Measurements from ENCODE around the gene KRT82.
A peak's percentile ranks its signal among the peaks of the same experiment; 100 is the strongest.

The KRT82 gene

GRCh38 chr12:52399756-52400155 is 6.4 kb downstream of the KRT82 start:
- no peak overlapping the region for H3K27ac ChIP-seq (ENCODE audit: low read depth, low read length)
- no CpG with 5 or more reads among the region's 16 CpGs for WGBS (ENCODE audit: extremely low coverage, insufficient coverage, insufficient read length)

GRCh38 chr12:52398176-52398575 is 8.0 kb downstream of the KRT82 start:
- no peak overlapping the region for H2AFZ ChIP-seq (ENCODE audit: insufficient read depth, low read length, poor library complexity)
- no peak overlapping the region for H3K4me2 ChIP-seq (ENCODE audit: low read length)
- H4K91ac ChIP-seq (ENCODE audit: low read depth, low read length): no peak overlapping the region
- H3K4me3 ChIP-seq (ENCODE audit: low read depth, low read length): no peak overlapping the region
- H2BK120ac ChIP-seq (ENCODE audit: insufficient read depth, low read length, poor library complexity): no peak overlapping the region
- no peak for DNase-seq
- H2AK5ac ChIP-seq (ENCODE audit: low read length): no peak overlapping the region
- no peak overlapping the region for H3K14ac ChIP-seq (ENCODE audit: low read length)
- no peak overlapping the region for H2BK12ac ChIP-seq (ENCODE audit: low read length)
- no peaks in the 10 kb centered on the region for H3K4me1 ChIP-seq (ENCODE audit: control insufficient read depth in 1 of 2, insufficient read depth in 2 of 2, low read length in 2 of 2)
- H3K9me3 ChIP-seq (ENCODE audit: insufficient read depth, low read depth, low read length): no peaks in the 10 kb centered on the region
- H4K8ac ChIP-seq (ENCODE audit: low read depth, low read length): no peak overlapping the region
- no peak overlapping the region for H3K9ac ChIP-seq (ENCODE audit: low read length)
- H3K23ac ChIP-seq (ENCODE audit: low read length): no peak overlapping the region
- H3K36me3 ChIP-seq (ENCODE audit: control insufficient read depth in 1 of 2, insufficient read depth in 2 of 2, low read length in 2 of 2): no peaks in the 10 kb centered on the region
- WGBS (ENCODE audit: extremely low coverage, insufficient coverage, insufficient read length): no CpG with 5 or more reads among the region's 1 CpG
- H3K27me3 ChIP-seq (ENCODE audit: insufficient read depth, low read length): no peaks in the 10 kb centered on the region
- H4K12ac ChIP-seq (ENCODE audit: low read depth, low read length): no peak overlapping the region
- no peaks in the 10 kb centered on the region for H3K79me1 ChIP-seq (ENCODE audit: low read length)
- H2BK5ac ChIP-seq (ENCODE audit: low read depth, low read length, poor library complexity): no peak overlapping the region
- H3K27ac ChIP-seq (ENCODE audit: low read depth, low read length): no peak overlapping the region
- no peaks in the 10 kb centered on the region for H3K79me2 ChIP-seq (ENCODE audit: control insufficient read depth, insufficient read depth, low read length, poor library complexity)
- no peak overlapping the region for H3K18ac ChIP-seq (ENCODE audit: low read length)
- H3K4ac ChIP-seq (ENCODE audit: low read depth, low read length): no peak overlapping the region

More at GRCh38 chr12:52399756-52400155, 6.4 kb downstream of the KRT82 start:
- H3K27me3 ChIP-seq (ENCODE audit: insufficient read depth, low read length): no peaks in the 10 kb centered on the region
- no peaks in the 10 kb centered on the region for H3K9me3 ChIP-seq (ENCODE audit: insufficient read depth, low read depth, low read length)
- H4K91ac ChIP-seq (ENCODE audit: low read depth, low read length): no peak overlapping the region
- no peak overlapping the region for H2BK12ac ChIP-seq (ENCODE audit: low read length)
- no peak overlapping the region for H3K4me2 ChIP-seq (ENCODE audit: low read length)
- H3K4me1 ChIP-seq (ENCODE audit: control insufficient read depth in 1 of 2, insufficient read depth in 2 of 2, low read length in 2 of 2): no peaks in the 10 kb centered on the region
- no peak overlapping the region for H2AK5ac ChIP-seq (ENCODE audit: low read length)
- no peak overlapping the region for H3K18ac ChIP-seq (ENCODE audit: low read length)
- H2BK120ac ChIP-seq (ENCODE audit: insufficient read depth, low read length, poor library complexity): no peak overlapping the region
- no peaks in the 10 kb centered on the region for H3K79me2 ChIP-seq (ENCODE audit: control insufficient read depth, insufficient read depth, low read length, poor library complexity)
- H3K23ac ChIP-seq (ENCODE audit: low read length): no peak overlapping the region
- no peaks in the 10 kb centered on the region for H3K36me3 ChIP-seq (ENCODE audit: control insufficient read depth in 1 of 2, insufficient read depth in 2 of 2, low read length in 2 of 2)
- H2AFZ ChIP-seq (ENCODE audit: insufficient read depth, low read length, poor library complexity): no peak overlapping the region
- DNase-seq: no peak
- H3K14ac ChIP-seq (ENCODE audit: low read length): no peak overlapping the region
- no peak overlapping the region for H4K8ac ChIP-seq (ENCODE audit: low read depth, low read length)
- H3K9ac ChIP-seq (ENCODE audit: low read length): no peak overlapping the region
- no peaks in the 10 kb centered on the region for H3K79me1 ChIP-seq (ENCODE audit: low read length)
- no peak overlapping the region for H3K4me3 ChIP-seq (ENCODE audit: low read depth, low read length)
- no peak overlapping the region for H4K12ac ChIP-seq (ENCODE audit: low read depth, low read length)
- H2BK5ac ChIP-seq (ENCODE audit: low read depth, low read length, poor library complexity): no peak overlapping the region
- H3K4ac ChIP-seq (ENCODE audit: low read depth, low read length): no peak overlapping the region

GRCh38 chr12:52396656-52397055 is 9.5 kb downstream of the KRT82 start:
- Histone ChIP-seq H3K79me2 (ENCODE audit: control insufficient read depth, insufficient read depth, low read length, poor library complexity) (no peaks in the 10 kb centered on the region), H3K36me3 (ENCODE audit: control insufficient read depth in 1 of 2, insufficient read depth in 2 of 2, low read length in 2 of 2) (no peaks in the 10 kb centered on the region), H2BK120ac (ENCODE audit: insufficient read depth, low read length, poor library complexity) (no peak overlapping the region), H3K4me1 (ENCODE audit: control insufficient read depth in 1 of 2, insufficient read depth in 2 of 2, low read length in 2 of 2) (no peaks in the 10 kb centered on the region), H3K27me3 (ENCODE audit: insufficient read depth, low read length) (no peaks in the 10 kb centered on the region), H3K79me1 (ENCODE audit: low read length) (no peaks in the 10 kb centered on the region), H2AK5ac (ENCODE audit: low read length) (no peak overlapping the region), H3K14ac (ENCODE audit: low read length) (no peak overlapping the region), H3K9ac (ENCODE audit: low read length) (no peak overlapping the region), H3K9me3 (ENCODE audit: insufficient read depth, low read depth, low read length) (no peaks in the 10 kb centered on the region), H3K4ac (ENCODE audit: low read depth, low read length) (no peak overlapping the region), H4K12ac (ENCODE audit: low read depth, low read length) (no peak overlapping the region), H3K4me2 (ENCODE audit: low read length) (no peak overlapping the region), H3K27ac (ENCODE audit: low read depth, low read length) (no peak overlapping the region), H2BK5ac (ENCODE audit: low read depth, low read length, poor library complexity) (no peak overlapping the region), H3K18ac (ENCODE audit: low read length) (no peak overlapping the region), H2AFZ (ENCODE audit: insufficient read depth, low read length, poor library complexity) (no peak overlapping the region), H4K8ac (ENCODE audit: low read depth, low read length) (no peak overlapping the region), H2BK12ac (ENCODE audit: low read length) (no peak overlapping the region), H4K91ac (ENCODE audit: low read depth, low read length) (no peak overlapping the region), H3K23ac (ENCODE audit: low read length) (no peak overlapping the region), H3K4me3 (ENCODE audit: low read depth, low read length) (no peak overlapping the region)
- DNase-seq: no peak
- no CpG with 5 or more reads among the region's 8 CpGs for WGBS (ENCODE audit: extremely low coverage, insufficient coverage, insufficient read length)

GRCh38 chr12:52395761-52396434 is 10.2 kb downstream of the KRT82 start:
- no peak overlapping the region for H3K4me3 ChIP-seq (ENCODE audit: low read depth, low read length)
- no peak overlapping the region for H4K91ac ChIP-seq (ENCODE audit: low read depth, low read length)
- DNase-seq: peak; percentile 71 to 80
- no peaks in the 10 kb centered on the region for H3K9me3 ChIP-seq (ENCODE audit: insufficient read depth, low read depth, low read length)
- H3K27ac ChIP-seq (ENCODE audit: low read depth, low read length): no peak overlapping the region
- H3K23ac ChIP-seq (ENCODE audit: low read length): no peak overlapping the region
- H2BK120ac ChIP-seq (ENCODE audit: insufficient read depth, low read length, poor library complexity): no peak overlapping the region
- H2BK12ac ChIP-seq (ENCODE audit: low read length): no peak overlapping the region
- no peak overlapping the region for H4K12ac ChIP-seq (ENCODE audit: low read depth, low read length)
- no peak overlapping the region for H2AFZ ChIP-seq (ENCODE audit: insufficient read depth, low read length, poor library complexity)
- no peak overlapping the region for H2BK5ac ChIP-seq (ENCODE audit: low read depth, low read length, poor library complexity)
- WGBS (ENCODE audit: extremely low coverage, insufficient coverage, insufficient read length): no CpG with 5 or more reads among the region's 20 CpGs
- no peaks in the 10 kb centered on the region for H3K27me3 ChIP-seq (ENCODE audit: insufficient read depth, low read length)
- H3K79me1 ChIP-seq (ENCODE audit: low read length): no peaks in the 10 kb centered on the region
- H3K36me3 ChIP-seq (ENCODE audit: control insufficient read depth in 1 of 2, insufficient read depth in 2 of 2, low read length in 2 of 2): no peaks in the 10 kb centered on the region
- no peak overlapping the region for H4K8ac ChIP-seq (ENCODE audit: low read depth, low read length)
- no peak overlapping the region for H3K18ac ChIP-seq (ENCODE audit: low read length)
- H2AK5ac ChIP-seq (ENCODE audit: low read length): no peak overlapping the region
- no peak overlapping the region for H3K9ac ChIP-seq (ENCODE audit: low read length)
- no peaks in the 10 kb centered on the region for H3K79me2 ChIP-seq (ENCODE audit: control insufficient read depth, insufficient read depth, low read length, poor library complexity)
- H3K14ac ChIP-seq (ENCODE audit: low read length): no peak overlapping the region
- no peaks in the 10 kb centered on the region for H3K4me1 ChIP-seq (ENCODE audit: control insufficient read depth in 1 of 2, insufficient read depth in 2 of 2, low read length in 2 of 2)
- H3K4ac ChIP-seq (ENCODE audit: low read depth, low read length): no peak overlapping the region
- no peak overlapping the region for H3K4me2 ChIP-seq (ENCODE audit: low read length)

All from trophoblast cell (in vitro differentiated cells and primary cell).